ENCODE measurements around the gene PACSIN3. TPM values are rescaled to one million over a fixed set of nuclear protein-coding genes. Genes with fewer than 3 reads are reported as not detected.

PACSIN3 gene
- total and polyA plus RNA-seq, 8 donors = 16.5 to 39.9 (median 29.6) TPM

- H3K4me3 ChIP-seq = no peak overlapping the region
- DNase-seq = no peak
- H3K4me1 ChIP-seq = peaks cover 5 to 20% (median 15%) of the 10 kb centered on the region in 3 donors
- FAIRE-seq = no peak
- WGBS, 2 donors = 82 to 84% methylated on average over 18 of the region's 18 CpGs
- no peaks in the 10 kb centered on the region for H3K9me3 ChIP-seq
- no peak for TF ChIP-seq CTCF (IDR thresholded peaks at IDR 0.05)
- no peaks in the 10 kb centered on the region for H3K27me3 ChIP-seq
- H3K36me3 ChIP-seq = no peaks in the 10 kb centered on the region
- intact Hi-C loops (cut with DNase I) = loop anchor here in 2 of 3 donors (2.0 to 10.0 kb wide), 2 partner anchors 140 to 268 kb away; no protein-coding TSS in a partner anchor
- no peak for ATAC-seq
- H3K27ac ChIP-seq = peak overlapping the region in 1 of 4 donors; percentile 74
These were observed 31.3 kb downstream of the PACSIN3 start for GRCh38 chr11:47154616-47155570.

GRCh38 chr11:47152953-47153950, 33.0 kb downstream of the PACSIN3 start:
- WGBS, 2 donors = 32 to 33% methylated on average over 11 of the region's 11 CpGs
- FAIRE-seq (no peak), ATAC-seq (peak; percentile 64 to 89 (median 80)), DNase-seq (peak; percentile 81 to 94 (median 89))
- Histone ChIP-seq H3K27me3 (no peaks in the 10 kb centered on the region), H3K36me3 (no peaks in the 10 kb centered on the region), H3K4me3 (no peak overlapping the region), H3K9me3 (no peaks in the 10 kb centered on the region), H3K27ac (peak overlapping the region in 3 of 4 donors; percentile 41 to 74 (median 49)), H3K4me1 (peaks cover 5 to 32% (median 28%) of the 10 kb centered on the region in 3 donors)
- intact Hi-C loops (cut with DNase I) = loop anchor here in 1 of 3 donors (10.0 kb wide), 1 partner anchor 138 kb away; no protein-coding TSS in a partner anchor
- peak; percentile 79 to 97 (median 92) for TF ChIP-seq CTCF (IDR thresholded peaks at IDR 0.05)

DNA sequence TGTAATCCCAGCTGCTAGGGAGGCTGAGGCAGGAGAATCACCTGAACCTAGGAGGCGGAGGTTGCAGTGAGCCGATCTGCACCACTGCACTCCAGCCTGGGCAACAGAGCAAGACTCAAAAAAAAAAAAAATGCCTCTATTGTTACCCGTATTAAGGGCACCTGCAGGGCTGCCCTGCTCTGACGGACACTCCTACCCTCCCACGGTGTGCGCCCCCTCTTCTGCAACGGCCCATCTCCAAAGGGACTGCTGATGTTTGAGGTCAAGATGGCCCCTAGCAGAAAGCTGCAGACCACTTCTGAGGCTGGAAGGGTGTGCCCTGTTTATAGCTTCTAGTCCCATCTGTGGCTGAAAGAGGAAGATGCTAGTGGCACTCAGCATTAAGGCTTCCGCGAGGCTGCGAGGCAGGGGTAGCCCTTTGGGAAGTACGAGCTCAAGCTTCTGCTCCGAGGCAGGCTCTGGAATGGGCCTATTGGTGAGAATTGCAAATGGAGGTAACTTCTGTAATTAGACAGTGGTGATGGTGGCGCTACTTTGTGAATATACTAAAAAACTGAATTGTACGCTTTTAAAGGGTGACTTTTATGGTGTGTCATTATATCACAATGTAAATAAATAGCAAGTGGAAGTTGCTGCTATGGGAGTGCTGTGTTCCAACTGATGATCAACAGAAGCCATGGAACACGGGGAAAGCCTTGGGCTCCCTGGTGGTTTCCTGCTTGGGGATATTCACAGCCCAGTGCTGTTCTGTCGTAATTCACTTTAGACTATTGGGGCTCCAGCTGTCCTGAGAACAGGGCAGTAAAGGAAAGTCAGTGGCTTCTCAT, 33.9 kb downstream of the PACSIN3 start:
- Histone ChIP-seq H3K27ac (no peak overlapping the region), H3K36me3 (no peaks in the 10 kb centered on the region), H3K9me3 (no peaks in the 10 kb centered on the region), H3K4me3 (no peak overlapping the region), H3K4me1 (peaks cover 5 to 32% (median 28%) of the 10 kb centered on the region in 3 donors), H3K27me3 (no peaks in the 10 kb centered on the region)
- no peak for ATAC-seq
- WGBS, 2 donors = 86 to 87% methylated on average over 16 of the region's 16 CpGs
- intact Hi-C loops (cut with DNase I) = loop anchor here in 1 of 3 donors (10.0 kb wide), 1 partner anchor 138 kb away; no protein-coding TSS in a partner anchor
- FAIRE-seq = no peak
- no peak for DNase-seq
- no peak for TF ChIP-seq CTCF (IDR thresholded peaks at IDR 0.05)

GRCh38 chr11:47149782-47150181, 36.5 kb downstream of the PACSIN3 start:
- no peaks in the 10 kb centered on the region for H3K36me3 ChIP-seq
- peak overlapping the region; percentile 32 to 71 (median 58) for H3K27ac ChIP-seq
- no peak overlapping the region for H3K4me3 ChIP-seq
- 40 to 46% methylated on average over 2 of the region's 2 CpGs for WGBS, 2 donors
- H3K9me3 ChIP-seq = no peaks in the 10 kb centered on the region
- intact Hi-C loops (cut with DNase I) = loop anchor here in 1 of 3 donors (10.0 kb wide), 1 partner anchor 135 kb away; no protein-coding TSS in a partner anchor
- no peaks in the 10 kb centered on the region for H3K27me3 ChIP-seq
- ATAC-seq (no peak), DNase-seq (no peak), FAIRE-seq (no peak)
- TF ChIP-seq CTCF (IDR thresholded peaks at IDR 0.05) = no peak
- H3K4me1 ChIP-seq = peaks cover 5 to 32% (median 28%) of the 10 kb centered on the region in 3 donors
